ENCODE measurements around the gene CEP55.

DNA sequence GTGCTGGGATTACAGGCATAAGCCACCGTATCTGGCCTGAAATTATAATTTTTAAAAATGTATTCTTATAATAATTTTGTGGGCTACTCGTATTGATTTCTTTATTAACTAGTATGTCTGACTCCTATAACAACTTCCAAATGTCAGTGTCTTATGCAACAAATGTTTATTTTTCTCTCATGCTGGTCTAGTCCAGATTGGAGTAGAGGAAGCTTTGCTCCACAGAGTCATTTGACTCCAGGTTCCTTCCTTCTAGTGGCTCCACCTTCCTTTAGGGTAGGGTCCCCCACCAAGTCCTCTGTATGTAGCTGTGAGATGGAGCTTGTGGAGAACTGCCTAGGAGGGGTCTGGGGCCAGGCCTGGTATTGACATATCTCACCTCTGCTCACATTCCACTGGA, 8.7 kb downstream of the CEP55 start:
- TF ChIP-seq, protein P1, sequence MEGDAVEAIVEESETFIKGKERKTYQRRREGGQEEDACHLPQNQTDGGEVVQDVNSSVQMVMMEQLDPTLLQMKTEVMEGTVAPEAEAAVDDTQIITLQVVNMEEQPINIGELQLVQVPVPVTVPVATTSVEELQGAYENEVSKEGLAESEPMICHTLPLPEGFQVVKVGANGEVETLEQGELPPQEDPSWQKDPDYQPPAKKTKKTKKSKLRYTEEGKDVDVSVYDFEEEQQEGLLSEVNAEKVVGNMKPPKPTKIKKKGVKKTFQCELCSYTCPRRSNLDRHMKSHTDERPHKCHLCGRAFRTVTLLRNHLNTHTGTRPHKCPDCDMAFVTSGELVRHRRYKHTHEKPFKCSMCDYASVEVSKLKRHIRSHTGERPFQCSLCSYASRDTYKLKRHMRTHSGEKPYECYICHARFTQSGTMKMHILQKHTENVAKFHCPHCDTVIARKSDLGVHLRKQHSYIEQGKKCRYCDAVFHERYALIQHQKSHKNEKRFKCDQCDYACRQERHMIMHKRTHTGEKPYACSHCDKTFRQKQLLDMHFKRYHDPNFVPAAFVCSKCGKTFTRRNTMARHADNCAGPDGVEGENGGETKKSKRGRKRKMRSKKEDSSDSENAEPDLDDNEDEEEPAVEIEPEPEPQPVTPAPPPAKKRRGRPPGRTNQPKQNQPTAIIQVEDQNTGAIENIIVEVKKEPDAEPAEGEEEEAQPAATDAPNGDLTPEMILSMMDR (IDR thresholded peaks at IDR 0.05; ENCODE audit: insufficient read depth, low read length): no peak
- no peak for TF ChIP-seq POLR2AphosphoS5 (IDR thresholded peaks at IDR 0.05; ENCODE audit: low read depth)

All from HL-60 (cell line).